HG03558 (cell line): Measurements from ENCODE around the gene TEX51.

Source experiments
- ATAC-seq: cut with Tn5 transposase; IDR thresholded peaks from one replicate; pipeline ENCODE4 v1.9.1; 2021; ENCODE audit warnings: moderate number of reproducible peaks; ENCODE audit not compliant: unreplicated experiment; ENCODE audit errors: extremely low read depth

TEX51 gene

DNA sequence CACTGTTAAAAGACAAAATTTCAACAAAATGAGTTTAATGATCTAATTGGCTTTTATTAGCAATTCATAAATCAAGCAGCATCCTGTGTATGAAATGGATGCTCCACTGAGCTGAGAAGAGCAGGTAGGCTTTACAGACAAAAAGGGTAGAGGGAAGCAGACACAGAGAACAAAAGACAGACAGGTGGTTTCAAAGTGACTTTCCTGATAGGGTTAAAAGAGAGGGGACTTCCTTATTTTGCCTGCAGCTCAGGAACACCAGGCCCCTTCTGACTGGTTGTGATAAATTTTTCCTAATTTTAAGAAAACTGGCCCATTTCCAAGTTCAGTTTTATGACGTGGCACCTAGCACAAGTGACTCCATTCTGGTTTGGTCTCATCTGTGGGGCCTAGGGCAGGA, 11.9 kb downstream of the TEX51 start:
- no peak for ATAC-seq

DNA sequence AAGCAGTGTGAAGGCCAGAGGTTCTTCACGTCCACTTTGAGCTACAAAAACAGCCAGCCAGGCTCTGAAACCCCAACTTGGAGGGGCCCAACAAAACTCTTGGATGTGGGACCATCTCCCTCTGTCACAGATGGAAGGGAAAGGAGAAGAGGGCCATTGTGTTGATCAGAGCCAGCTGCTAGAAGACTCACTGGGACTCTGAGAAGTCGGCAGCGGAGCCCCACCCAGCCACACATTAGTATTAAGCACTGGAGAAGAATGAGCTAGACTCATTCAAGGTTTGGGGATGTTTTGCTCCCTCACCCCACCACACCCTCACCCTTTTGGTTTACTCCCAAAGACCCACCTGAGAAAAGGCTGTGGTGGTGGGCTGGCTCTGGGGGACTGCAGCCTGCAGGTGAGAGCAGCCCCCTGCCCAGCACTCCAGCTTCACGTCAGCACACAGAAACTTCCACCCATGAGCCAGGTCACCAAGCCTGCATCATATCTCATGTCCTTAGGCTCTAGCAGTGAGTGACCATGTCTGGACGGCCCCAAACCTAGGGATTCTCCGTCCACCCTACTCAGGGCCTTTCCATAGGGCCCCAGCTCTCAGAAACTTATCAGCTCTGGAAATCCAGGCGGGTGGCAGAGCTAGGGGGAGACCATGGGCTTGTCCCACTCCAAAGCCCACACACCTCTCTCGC, 12.6 kb downstream of the TEX51 start:
- no peak for ATAC-seq

DNA sequence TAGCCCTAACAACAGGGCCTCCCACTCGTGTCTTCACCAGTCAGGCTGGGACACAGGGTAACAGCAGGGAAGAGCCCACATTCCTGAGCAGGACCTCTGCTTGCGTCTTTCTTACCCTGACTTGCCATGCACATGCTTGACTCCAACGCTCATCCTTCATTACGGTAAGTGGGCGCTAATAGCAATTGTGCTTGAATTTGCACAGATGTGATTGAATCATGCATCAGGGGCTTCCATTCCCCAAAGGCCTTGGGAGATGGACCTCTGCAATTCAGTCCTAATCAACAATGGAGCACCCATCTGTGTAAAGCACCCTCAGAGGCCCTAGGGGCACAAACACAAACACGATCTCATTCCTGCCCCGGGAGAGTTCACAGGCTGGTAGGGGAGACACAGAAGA, 13.5 kb downstream of the TEX51 start:
- no peak for ATAC-seq

DNA sequence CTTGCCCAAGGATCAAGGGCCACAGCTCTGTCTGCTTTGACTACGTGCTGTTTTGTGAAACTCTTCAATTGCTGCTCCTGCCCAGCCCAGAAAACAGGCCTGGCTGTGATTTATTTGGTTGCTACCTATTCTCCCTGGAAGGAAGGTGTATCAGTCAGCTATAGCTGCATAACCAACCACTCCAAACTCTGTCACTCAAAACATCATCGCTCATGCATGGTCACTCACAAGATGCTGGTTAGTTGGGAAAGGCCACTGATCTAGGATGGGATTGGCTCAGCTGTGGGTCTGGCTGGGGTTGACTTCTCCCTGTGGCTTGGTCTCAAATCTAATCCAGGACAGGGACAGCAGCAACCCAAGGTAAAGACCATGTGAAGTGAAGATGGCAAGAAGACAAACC, 14.6 kb downstream of the TEX51 start:
- no peak for ATAC-seq

DNA sequence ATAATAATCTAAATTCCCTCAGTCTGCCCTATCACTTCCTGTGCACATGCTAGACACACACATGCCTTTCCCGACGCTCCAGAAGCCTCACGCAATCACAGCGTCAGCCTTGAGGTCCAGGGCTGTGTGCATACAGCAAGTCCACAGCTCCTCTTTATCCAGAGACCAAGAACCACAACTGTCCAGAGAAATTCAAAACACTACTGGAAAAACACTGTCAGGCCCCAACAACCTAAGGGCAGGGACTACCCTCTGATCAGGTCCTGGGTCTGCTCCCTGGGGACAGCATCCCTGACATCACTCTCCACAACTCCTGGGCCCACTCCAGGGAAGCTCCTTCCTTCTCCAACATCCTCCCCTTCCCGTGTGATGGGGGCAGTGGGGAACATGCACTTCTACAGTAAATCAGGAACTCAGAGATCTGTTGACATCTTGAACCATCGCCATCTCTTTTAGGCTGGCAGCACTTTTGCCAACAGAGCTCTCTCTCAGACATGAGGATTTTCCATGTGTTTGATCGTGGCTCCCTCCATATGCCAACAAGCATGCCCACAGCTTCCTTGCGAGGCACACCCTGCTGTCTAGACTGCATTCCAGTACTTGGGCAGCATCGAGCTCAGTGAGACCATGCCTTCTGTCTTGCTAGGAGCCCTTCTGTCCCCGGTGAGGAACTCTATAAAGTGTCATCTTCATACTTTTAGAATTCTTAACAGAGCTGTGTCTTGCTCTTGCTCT, 15.4 kb downstream of the TEX51 start:
- no peak for ATAC-seq

DNA sequence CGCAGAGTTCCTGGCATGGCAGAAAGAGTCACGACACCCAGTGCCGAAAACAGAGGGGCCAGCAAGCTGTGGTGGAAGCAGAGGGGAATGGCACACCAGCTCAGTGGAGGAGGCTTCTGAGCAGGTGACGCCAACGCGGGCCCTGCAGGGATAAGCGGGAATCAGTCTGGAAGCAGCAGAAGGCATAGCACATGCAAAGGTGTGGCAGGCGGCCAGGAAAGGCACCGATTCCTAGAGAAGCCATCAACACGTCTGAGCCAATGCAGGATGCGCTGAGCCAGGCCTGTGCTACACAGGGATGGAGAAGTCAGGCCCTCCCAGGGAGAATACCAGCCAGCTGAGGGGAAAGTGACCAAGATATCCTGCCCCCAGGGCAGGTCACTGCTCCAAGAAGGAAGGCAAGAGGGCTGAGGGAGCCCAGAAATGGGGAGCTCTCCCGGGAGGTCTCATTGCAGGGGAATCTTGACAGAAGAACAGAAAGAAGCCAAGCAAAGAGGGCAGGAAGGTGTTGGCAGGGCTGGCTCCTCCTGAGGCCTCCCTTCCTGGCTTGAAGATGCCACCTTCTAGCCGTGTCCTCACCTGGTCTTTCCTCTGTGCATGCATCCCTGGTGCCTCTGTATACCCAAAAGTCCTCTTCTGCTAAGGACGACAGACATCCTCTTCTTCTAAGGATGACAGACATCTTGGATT, 16.3 kb downstream of the TEX51 start:
- no peak for ATAC-seq

DNA sequence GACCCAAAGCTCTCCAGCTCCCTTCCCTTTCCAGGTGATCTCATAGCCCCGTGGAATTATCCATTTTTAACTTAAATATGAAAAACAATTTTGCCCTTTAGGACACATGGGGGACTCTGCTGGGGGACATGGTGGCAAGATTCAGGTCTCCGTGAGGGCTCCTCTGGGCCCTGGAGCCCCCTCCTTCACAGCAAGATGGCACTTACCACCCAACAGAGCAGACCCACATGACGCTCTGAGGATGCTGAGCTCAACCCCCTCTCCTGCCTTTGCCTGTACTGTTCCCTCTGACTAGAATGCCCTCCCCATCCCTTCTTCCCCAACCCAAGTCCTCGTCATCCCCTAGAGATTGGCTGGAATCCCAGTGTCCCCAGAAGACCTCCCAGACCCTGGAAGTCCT, 17.2 kb downstream of the TEX51 start:
- ATAC-seq = no peak

DNA sequence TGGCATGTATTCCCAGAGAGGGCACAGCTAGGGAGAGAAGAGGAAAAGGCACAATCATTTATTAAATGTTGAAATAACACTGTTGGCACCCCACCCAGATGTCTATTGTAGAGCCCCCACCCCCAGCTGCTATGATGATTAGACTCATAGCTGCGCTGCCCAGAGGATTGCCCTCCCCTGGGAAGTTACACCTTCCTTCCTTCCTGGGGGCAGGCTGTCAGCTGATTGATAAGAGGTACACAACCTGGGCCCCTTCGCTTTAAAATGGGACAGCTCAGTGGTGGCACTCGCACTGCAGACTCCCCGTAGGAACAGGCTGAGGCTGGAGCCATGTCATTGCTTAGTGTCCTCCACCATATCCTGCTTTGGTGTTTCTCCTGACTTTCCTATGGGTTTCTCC, 18.1 kb downstream of the TEX51 start:
- no peak for ATAC-seq

DNA sequence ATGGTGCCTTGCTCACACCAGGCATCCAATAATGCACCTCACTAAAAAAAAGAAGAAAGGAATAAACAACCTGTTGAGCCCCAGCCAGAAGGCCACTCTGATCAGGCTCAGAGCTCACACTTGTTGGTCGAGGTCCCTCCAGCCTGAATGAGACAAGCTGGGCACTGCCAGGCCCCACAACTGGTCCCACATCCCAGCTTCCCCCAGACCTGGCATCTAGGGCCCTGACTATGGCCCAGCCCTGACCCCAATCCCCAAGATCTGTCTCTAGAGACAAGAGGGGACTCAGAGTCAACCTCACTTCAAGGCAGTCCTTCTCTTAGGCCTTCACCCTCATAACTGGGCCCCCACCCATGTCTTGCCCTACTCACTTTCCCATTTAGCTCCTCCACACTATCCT, 22.4 kb downstream of the TEX51 start:
- ATAC-seq = no peak

DNA sequence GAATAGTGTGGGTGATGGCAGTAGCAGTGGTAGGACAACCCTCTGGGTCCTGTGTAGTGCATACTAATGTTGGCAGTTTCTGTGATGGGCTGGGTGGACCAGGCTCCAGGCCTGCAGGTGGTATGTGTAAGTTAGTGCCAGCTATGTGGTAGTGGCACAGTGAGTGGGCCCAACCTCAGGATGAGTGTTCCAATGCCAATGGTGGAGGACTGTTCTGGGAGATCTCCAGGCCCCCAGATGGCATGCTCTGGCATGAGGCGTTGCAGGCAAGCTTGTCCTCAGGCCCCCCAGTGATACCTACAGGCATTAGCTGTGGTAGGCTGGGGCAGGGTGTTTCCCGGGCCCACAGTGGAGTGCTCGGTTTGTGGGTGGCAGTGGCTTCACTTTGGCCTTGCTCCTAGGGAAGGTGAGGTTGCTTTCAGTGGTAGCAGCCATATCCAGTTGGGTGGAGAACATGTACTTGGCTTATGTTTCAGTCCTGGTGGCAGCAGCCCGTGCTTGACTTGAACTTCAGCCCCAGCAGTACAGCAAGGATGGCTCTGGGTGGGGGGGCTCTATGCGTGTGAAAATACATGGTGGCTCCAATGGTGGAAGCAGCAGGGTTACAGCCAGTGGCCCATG, 32.4 kb downstream of the TEX51 start:
- no peak for ATAC-seq

DNA sequence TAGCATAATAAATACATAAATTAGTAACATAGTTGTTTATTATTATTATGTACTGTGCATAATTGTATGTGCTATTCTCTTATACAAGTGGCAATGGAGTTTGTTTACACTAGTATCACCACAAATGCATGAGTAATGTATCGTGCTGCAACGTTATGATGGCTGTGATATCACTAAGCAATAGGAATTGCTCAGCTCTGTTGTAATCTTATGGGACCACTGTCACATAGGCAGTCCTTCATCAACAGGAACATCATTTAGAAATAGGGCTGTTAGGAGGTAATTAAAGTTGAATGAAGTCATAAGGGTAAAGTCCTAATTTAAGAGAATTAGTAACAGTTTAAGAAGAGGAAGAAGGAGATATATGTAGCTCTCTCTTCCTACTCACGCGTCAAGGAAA, 33.8 kb downstream of the TEX51 start:
- no peak for ATAC-seq

DNA sequence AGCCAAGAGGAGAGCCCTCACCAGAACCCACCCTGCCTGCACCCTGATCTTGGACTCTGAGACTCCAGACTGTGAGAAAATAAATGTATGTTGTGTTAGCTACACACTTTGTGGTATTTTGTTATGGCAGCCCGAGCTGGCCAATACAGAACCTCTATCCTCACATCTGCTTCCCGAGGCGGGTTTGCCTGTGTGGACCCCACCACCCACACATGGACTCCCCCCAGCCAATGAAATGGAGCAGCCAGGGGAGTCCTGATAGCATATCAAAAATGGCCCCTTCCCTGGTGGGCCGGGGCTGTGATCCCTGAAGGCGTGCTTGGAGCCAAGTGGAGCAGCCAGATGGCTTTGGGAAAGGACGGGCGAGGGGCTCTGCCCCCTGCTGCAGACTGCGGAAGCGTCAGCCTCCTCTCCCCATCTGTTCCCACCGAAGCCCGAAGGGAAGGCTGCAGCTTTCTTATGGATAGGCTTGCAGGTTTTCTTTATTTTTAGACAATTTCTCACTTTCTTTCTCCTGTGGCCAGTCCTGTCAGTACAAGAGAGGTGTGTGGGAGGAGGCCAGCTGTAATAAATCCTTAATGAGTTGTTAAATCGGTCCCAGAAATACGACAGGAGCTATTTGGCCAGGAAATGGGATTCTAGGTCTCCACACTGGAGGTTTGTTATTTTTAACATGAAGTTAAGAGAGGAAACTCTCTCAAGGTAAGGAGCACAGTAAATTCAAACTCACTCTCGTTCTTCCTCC, 34.4 kb downstream of the TEX51 start:
- no peak for ATAC-seq

DNA sequence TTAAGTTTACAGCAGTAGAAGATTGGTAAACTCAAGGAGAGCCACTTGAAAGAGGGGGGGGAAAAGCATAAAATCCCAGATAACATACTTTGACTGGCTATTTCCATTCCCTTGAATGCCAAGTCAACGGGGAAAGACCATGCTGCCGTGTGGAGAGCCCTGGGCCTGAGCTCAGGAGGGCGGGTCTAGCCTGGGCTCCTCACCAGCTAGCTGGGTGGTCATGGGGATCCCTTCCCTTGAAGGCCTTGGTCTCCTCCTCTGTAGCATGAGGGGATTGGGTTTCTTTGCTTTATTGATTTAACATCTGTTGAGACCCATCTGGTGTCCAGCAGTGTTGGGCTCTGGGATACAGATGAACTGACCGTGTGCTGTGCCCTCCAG, 35.0 kb downstream of the TEX51 start:
- ATAC-seq = no peak

DNA sequence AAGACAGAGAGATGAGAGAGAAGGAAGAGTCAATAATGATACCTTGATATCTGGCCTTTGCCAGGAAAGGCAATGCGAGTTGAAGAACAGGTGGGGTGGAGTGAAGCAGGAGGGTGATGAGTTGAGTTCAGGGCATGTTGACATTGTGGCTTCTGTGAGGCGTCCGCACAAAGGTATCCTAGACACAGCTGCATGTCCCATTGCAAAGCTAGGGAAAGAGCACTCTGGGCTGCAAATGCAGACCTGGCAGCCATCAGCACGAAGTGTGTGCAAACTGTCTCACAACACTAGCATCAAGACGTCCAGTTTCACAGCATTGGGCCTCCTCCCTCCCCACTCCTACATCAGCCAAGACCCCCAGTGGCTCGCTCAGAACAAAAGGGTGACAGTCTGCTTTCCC, 36.1 kb downstream of the TEX51 start:
- no peak for ATAC-seq

DNA sequence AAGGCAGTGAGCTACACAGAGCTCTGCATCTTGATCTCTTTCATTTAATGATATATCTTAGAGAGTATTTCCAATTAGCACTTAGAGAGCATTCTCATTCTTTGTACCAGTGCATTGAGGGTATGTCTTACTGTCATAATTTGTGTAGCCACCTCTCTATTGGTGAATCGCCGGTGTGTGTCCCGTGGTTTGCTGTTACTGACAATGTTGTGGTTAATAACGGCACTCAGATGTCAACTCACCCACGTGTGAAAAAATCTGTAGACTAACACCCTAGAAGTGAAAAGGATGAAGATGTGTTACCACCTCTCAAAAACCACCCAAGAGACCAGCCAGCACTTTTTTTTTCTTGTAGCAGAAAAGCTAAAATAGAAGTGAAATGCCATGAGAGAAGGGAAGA, 37.1 kb downstream of the TEX51 start:
- ATAC-seq = no peak

DNA sequence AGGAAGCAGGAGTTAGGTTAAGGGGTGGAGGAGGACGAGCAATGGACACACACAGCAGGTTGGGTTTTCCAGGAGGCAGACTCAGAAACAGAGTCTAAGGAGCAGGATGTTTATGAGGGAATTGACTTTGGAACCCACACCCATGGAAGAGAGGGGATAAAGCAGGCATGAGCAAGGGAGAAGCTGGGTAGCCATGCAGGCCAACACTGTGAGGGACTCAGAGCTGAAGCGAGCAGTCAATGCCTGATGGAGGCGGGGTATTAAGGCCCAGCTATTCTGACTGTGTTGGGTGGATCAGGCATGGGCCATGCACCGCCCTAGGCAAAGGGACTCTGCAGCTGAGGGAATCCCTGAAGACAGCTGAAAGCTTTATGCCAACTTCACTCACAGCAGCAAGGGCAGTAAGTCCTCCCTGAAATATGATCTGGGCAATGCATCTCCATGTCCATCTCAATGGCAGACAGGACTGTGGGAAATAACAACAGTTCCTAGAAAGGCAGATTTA, 37.6 kb downstream of the TEX51 start:
- no peak for ATAC-seq

DNA sequence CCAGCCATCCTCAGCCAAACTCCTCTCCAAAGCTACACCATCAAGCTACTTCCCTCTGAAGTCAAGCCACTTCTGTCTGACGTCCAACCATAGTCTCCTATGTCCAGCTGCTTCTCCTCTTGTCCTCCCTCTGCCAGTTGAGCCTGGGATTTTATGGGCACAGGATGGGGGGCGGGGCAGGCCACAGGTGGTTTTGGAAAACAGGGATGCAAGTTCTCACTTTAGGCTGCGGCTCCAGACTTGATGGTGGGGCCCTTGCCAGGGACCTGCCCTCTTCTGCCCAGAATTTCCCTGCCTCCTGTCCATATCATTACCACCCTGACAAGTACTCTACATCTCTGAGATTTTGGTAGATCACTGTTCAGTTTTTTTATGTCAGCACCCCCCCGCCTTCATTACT, 41.6 kb downstream of the TEX51 start:
- ATAC-seq = no peak

DNA sequence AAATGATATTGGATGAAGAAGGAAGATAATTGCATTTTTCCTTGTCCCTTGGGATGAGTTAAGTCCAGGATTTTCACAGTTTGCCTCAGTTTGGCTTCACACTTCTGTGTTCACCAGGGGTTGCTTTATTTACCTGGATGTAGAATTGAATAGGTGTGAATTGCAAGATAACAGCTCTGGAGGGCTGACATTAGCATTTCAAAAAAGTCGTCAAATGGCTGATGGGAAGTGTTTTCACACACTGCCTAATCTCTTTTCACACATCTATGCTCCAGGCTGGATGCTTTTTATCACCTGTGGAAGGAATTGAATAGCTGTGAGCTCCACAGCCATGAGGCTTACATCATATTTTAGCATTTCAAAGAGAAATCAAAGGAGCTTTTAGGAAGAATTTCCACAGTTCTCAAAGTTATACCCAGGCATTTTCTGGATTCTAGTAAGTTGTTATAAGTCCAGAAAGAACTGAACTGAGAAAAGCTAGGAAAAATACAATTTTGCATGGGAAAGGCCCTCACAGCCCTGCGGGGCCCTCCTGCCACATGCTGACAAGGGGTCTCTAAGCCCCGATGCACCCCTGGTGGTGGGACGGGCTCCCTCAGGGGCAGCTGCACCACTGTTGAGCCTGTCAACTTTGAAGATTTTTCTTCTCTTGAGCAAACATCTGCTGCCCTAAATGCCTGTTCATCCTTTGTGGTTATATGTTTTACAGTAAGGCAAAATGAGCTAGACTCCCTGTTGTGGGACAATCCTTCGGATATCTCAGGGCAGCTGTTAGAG, 43.9 kb downstream of the TEX51 start:
- ATAC-seq = no peak

DNA sequence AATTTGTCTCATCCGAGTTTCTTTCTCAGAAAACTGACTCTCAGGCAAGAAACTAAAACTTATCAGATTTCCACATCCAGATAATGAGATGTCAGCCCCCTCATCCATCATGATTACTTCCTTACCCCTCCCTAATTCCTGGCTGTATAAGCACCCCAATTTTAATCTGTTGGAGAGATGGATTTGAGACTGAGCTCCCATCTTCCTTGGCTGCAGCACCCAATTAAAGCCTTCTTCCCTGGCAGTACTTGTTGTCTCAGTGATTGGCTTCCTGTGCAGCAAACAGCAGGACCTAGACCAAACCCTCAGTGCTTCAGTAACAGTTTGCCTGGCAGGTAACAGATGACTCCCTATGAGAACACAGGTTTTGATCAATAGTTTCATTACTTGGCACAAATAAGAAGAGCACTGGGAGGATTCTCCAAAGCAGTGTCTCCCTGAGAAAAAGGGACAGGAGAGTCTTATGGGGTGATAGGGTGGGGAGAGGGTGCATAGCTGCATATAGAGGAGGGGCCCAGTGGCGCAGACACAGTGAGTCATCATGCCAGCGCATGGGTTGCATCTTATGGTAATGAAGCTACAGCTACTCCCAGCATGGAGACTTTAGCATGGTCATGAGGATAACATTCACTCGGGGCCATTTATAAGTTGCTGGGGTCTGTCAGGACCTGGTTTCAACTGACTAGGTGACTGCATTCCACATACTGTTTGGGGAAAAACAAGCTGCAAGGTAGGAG, 45.1 kb downstream of the TEX51 start:
- no peak for ATAC-seq
